GM18909 (cell line): ENCODE measurements around the gene MED12L.

Experiments used
- ATAC-seq: cut with Tn5 transposase; IDR thresholded peaks from one replicate; pipeline ENCODE4 v1.9.1; 2021; ENCODE audit warnings: mild to moderate bottlenecking; ENCODE audit not compliant: unreplicated experiment, poor library complexity

MED12L gene

GRCh38 chr3:151204530-151205402 lies 119.3 kb downstream of the MED12L start:
- ATAC-seq: no peak

- ATAC-seq: no peak
Observed at GRCh38 chr3:151205482-151205881, 120.0 kb downstream of the MED12L start.

- no peak for ATAC-seq
Observed at GRCh38 chr3:151206201-151206600, 120.7 kb downstream of the MED12L start.

GRCh38 chr3:151209654-151210053 lies 124.2 kb downstream of the MED12L start:
- ATAC-seq: no peak

GRCh38 chr3:151210676-151211381 lies 125.4 kb downstream of the MED12L start:
- peak; percentile 80 for ATAC-seq

- ATAC-seq: no peak
Observed at GRCh38 chr3:151213151-151213550, 127.7 kb downstream of the MED12L start.

- no peak for ATAC-seq
Observed at GRCh38 chr3:151213881-151214280, 128.4 kb downstream of the MED12L start.

GRCh38 chr3:151214459-151214858 lies 129.0 kb downstream of the MED12L start:
- no peak for ATAC-seq

GRCh38 chr3:151216641-151217607 lies 131.5 kb downstream of the MED12L start:
- ATAC-seq: no peak

- ATAC-seq: no peak
Observed at GRCh38 chr3:151218136-151218535, 132.7 kb downstream of the MED12L start.

GRCh38 chr3:151219056-151219455 lies 133.6 kb downstream of the MED12L start:
- ATAC-seq: no peak

GRCh38 chr3:151224268-151224866 lies 138.9 kb downstream of the MED12L start:
- no peak for ATAC-seq

GRCh38 chr3:151225040-151225975 lies 139.8 kb downstream of the MED12L start:
- ATAC-seq: no peak

- ATAC-seq: no peak
Observed at GRCh38 chr3:151226088-151226563, 140.7 kb downstream of the MED12L start.

GRCh38 chr3:151226825-151227224 lies 141.4 kb downstream of the MED12L start:
- ATAC-seq: no peak

GRCh38 chr3:151227266-151227806 lies 141.9 kb downstream of the MED12L start:
- ATAC-seq: peak; percentile 48

GRCh38 chr3:151227807-151228665 lies 142.6 kb downstream of the MED12L start:
- ATAC-seq: peak; percentile 82

GRCh38 chr3:151228666-151229040 lies 143.2 kb downstream of the MED12L start:
- no peak for ATAC-seq
